Putamen (tissue), 1 donor: ENCODE data around the gene ADAMTS7.
"Not testable (repeated sequence)": the region's sequence is repeated elsewhere in the genome, so short reads cannot be mapped to it uniquely, and the experiment has no call there.

Experiments used
- DNase-seq: peaks from one replicate; pipeline ENCODE4 v3.0.0-alpha.2; 2016; ENCODE audit warnings: low spot score

ADAMTS7 gene, protein sequence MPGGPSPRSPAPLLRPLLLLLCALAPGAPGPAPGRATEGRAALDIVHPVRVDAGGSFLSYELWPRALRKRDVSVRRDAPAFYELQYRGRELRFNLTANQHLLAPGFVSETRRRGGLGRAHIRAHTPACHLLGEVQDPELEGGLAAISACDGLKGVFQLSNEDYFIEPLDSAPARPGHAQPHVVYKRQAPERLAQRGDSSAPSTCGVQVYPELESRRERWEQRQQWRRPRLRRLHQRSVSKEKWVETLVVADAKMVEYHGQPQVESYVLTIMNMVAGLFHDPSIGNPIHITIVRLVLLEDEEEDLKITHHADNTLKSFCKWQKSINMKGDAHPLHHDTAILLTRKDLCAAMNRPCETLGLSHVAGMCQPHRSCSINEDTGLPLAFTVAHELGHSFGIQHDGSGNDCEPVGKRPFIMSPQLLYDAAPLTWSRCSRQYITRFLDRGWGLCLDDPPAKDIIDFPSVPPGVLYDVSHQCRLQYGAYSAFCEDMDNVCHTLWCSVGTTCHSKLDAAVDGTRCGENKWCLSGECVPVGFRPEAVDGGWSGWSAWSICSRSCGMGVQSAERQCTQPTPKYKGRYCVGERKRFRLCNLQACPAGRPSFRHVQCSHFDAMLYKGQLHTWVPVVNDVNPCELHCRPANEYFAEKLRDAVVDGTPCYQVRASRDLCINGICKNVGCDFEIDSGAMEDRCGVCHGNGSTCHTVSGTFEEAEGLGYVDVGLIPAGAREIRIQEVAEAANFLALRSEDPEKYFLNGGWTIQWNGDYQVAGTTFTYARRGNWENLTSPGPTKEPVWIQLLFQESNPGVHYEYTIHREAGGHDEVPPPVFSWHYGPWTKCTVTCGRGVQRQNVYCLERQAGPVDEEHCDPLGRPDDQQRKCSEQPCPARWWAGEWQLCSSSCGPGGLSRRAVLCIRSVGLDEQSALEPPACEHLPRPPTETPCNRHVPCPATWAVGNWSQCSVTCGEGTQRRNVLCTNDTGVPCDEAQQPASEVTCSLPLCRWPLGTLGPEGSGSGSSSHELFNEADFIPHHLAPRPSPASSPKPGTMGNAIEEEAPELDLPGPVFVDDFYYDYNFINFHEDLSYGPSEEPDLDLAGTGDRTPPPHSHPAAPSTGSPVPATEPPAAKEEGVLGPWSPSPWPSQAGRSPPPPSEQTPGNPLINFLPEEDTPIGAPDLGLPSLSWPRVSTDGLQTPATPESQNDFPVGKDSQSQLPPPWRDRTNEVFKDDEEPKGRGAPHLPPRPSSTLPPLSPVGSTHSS (N-terminal part only)

DNA sequence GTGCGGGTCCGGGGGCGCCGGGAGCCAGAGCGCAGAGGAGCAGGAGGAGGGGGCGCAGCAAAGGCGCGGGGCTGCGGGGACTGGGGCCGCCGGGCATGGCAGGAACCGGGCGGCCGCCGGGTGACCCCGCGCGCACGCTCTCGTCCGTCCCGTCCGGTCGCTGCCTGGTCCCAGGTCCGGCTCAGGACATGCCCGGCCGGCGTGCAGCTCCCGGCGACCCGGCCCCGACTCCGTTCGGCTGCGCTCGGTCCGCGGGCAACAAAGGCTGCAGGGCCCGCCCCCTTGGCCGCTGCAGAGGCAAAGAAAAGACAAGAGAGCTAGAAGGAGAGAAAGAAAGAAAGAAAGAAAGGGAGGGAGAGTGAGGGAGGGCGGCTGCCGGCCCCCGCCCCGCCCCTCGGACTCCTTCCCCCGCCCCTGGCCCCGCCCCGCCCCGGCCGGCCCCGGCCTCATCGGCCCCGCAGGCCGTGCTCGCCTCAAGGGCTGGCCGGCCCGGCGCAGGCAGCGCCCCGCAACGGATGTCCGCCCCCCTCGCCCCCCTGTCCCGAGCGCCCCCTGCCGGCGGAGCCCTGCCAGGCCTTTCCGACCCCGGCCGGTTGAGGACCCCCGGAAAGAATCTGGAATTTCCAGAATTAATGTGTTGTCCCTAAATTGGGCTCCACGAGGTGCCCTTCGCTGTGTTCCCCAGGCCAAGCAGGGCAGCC is at the start of gene ADAMTS7:
TSS of gene ADAMTS7 (minus strand) at position 341 of the 701 bp plus-strand sequence. CDS start at position 97, 244 bp downstream.
- DNase-seq, result peak; percentile 38

DNA sequence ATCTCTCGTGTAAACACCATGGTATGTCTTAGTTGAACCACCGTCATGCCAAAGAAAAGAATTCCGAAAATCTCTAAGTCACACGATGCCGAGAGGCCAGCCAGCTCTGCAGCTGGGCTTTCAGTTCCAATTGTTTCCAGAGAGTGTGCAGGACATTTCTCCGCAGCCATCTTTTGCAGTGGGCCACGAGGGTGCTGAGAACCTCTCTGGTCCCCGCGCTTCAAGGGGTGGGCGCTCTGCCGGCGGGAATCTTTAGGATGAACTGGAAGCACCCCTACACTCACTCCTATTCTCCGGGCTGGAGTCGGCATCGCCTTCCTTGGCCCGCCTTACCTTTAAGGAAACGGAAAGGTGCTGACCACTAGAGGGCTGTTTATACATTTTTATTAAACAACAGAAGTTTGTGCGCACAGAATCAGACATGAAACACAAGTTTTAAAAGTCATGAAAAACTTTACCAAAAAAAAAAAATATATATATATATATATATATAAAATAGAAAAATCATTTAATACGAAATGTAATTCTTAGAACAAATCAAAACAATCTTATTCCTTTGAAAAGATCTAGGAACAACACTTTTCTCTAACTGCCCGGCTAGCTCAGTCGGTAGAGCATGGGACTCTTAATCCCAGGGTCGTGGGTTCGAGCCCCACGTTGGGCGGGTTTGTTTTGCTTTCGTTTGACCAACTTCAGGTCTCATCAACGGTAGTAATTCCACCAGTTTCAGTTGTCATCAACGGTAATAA is 48.9 kb upstream of the ADAMTS7 start:
- DNase-seq, result peak; percentile 67

DNA sequence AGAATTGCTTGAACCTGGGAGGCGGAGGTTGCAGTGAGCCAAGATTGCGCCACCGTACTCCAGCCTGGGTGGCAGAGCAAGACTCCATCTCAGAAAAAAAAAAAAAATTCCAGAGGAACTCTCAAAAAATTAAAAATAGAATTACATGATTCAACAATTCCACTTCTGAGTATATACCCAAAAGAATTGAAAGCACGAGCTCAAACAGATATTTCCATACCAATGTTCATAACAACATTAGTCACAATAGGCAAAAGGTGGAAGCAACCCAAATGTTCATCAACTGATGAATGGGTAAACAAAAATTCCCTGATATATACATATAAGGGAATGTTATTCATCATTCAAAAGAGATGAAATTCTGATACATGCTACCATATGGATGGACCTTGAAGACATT is 44.5 kb upstream of the ADAMTS7 start:
- no peak for DNase-seq

DNA sequence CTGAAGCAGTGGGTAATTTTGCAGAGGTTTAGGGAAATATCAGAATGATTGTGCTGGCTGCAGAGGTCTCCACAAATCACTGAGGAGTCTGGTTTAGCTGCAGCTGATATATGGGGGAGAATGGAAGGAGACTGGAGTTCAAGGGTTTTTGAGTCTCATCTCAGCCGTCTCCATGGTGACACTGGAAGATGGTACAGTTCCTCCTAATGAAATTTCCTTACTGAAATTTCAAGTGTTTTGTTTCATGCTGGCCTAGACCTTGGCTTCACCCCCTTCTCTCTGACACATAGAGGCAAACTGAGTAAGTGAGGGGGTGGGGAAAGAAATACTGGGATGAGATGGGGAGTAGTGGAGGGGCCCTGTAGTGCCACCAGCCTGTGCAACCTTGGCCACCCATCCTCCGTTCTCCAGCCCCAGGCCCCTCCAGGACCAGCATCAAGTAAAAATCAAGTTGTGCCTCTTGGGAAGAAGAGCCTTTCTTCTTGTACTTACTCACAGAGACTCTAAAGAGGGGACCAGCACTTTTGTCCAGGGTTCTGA is 43.6 kb upstream of the ADAMTS7 start:
- DNase-seq, result no peak

DNA sequence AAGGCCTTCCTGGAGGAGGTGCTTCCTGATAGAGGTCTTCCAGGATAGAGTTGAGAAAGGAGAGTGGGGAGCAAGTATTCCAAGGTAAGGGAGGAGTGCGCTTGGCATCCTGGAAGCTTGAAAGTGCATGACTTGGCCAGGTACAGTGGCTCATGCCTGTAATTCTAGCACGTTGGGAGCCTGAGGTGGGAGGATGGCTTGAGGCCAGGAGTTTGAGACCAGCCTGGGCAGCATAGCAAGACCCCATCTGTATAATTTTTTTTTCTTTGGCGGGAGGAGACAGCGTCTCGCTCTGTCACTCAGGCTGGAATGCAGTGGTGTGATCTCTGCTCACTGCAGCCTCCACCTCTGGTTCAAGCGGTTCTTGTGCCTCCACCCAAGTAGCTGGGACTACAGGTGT is 42.2 kb upstream of the ADAMTS7 start:
- DNase-seq, result no peak

DNA sequence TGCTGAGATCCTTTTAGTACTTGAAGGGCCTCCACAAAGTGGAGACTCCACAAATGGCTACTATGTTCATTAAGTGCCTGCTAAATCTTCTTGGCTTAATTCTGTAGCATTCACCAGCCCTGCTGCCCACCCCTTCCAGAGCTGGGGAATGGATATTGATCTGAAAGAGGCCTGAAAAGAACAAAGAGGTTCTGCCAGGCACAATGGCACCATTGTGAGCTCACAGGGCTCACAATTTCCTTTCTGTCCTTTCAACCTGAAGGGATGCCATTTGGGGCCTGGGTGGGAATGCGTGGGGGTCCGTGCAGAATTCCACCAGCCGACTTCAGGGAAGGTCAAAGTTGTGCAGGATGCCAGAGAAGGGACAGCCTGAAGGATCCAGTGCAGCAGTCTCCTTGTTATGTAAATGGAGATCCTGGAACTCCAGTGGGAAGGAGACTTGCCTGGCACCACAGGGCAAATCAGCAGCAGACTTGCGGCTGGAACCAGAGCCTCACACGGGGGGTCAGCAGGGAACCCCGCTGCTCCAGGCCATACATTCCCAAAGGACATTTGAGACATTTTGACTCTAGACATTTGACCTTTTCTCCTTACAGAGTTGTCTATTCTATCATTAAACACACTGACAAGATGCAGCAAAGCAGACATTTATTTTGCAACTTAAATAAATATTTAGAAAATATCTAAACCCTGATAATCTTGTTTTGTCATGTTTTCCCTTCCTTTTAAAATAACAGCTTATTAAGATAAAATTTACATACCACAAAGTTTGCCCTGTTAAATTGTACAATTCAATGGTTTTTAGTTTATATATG is 39.9 kb upstream of the ADAMTS7 start:
- peak; percentile 59 for DNase-seq

DNA sequence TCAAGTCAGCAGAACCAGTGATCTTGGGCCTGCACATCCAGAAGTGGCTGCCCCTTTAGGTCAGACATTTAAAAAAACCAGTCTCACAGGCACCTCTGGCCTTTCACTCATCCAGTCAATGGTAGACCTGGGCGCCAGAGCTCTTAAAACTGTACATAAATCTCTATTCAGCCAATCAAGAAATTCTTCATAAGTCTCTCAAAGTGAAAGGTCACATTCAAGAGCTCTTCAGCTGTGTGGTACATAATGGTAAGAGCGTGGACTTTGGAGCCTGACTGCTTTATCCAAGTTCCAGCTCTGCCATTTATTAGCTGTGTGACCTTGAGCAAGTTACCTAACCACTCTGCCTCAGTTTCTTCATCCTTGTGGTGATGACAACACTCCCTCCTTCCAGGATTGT is 39.1 kb upstream of the ADAMTS7 start:
- no peak for DNase-seq

DNA sequence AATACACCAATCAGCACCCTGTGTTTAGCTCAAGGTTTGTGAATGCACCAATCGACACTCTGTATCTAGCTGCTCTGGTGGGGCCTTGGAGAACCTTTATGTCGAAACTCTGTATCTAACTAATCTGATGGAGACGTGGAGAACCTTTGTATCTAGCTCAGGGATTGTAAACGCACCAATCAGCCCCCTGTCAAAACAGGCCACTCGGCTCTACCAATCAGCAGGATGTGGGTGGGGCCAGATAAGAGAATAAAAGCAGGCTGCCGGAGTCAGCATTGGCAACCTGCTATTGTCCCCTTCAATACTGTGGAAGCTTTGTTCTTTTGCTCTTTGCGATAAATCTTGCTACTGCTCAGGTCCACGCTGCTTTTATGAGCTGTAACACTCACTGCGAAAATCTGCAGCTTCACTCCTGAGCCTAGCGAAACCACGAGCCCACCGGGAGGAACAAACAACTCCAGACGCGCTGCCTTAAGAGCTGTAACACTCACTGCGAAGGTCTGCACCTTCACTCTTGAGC is 36.2 kb upstream of the ADAMTS7 start:
- DNase-seq, result not testable (repeated sequence)

DNA sequence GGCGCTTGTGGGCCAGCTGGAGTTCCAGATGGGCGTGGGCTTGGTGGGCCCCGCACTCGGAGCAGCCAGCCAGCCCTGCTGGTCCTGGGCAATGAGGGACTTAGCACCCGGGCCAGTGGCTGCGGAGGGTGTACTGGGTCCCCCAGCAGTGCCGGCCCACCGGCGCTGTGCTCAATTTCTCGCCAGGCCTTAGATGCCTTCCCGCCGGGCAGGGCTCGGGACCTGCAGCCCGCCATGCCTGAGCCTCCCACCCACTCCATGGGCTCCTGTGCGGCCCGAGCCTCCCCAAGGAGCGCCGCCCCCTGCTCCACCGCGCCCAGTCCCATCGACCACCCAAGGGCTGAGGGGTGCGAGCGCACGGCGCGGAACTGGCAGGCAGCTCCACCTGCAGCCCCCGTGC is 35.6 kb upstream of the ADAMTS7 start:
- not testable (repeated sequence) for DNase-seq

DNA sequence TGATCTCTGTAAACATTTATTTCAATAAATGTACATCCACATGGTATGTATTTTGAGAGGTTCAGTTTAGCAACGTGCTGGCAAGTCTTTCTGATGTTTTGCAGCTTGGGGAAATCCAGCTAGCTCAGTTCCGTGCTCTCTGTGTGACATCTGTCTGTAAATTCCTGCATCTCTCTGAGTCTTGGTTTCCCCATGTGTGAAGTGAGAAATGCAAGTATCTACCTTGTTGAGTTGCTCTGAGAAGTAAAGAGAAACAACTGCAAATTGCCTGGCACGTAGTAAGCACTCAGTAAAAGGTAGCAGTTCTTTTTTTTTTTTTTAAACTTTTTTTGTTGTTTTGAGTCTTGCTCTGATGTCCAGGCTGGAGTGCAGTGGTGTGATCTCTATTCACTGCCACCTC is 31.3 kb upstream of the ADAMTS7 start:
- DNase-seq, result no peak

DNA sequence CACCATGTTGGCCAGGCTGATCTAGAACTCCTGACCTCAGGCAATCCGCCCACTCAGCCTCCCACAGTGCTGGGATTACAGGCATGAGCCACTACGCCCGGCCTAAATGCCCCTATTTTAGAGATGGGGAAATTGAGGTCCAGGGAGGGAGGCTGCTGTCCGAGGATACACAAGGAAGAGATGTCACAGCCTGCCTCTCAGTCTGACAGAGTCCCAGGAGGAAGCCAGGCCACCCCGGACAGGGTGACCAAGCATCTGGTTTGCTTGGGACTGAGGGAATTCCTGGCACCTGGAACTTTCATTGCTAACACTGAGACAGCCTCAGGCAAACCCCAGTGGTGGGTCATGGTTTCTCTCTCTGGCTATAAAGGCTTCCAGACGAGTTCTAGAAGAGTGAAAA is 30.6 kb upstream of the ADAMTS7 start:
- no peak for DNase-seq

DNA sequence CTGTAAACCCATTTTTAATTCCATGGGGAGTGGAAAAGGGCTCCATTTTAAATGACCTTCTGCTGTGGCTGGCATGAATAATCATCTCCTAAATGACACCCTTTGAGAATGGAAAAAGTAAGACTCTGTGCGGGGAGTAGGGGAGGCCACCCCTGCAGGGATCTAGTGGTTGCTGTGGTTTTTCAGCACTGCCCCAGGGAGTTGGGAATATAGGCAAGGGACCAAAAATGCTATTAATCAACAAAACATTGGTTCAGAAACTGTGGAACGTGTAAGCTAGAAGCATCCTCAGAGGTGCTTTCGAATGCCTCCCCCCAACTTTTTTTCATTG is 30.1 kb upstream of the ADAMTS7 start:
- no peak for DNase-seq

DNA sequence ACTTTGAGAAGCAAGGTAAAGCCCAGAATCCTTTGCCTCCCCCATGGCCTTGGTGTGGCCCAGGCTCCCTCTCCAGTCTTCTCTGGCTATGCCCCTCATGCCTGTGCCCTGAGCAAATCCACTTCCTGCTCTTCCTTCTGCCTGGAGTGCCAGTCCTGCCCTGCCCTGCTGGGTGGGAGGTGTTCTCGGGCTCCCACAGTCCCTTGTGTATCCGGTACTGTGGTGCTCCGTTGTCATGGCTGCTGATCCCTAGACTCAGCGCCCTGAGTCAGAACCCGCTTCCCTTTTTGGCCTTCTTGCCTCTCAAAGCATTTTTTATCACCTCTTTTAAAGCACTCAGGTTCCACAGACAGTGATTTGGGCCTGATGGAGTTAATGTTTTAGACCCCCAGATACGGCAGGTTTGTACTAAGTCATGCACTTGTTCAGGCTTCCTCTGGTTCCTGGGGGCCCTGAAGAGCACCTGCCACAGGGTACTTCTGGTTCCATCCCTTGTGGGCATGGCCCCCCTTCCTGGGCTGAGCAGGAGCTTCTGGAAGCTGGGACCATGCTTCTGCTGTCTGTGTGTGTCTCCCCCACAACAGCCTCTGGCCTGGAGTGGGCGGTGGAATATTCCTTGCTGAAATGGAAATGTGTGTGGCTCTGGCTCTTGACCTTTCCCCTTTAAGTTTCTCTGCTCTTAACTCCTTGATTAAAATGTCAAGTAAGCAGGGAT is 29.6 kb upstream of the ADAMTS7 start:
- DNase-seq, result no peak

DNA sequence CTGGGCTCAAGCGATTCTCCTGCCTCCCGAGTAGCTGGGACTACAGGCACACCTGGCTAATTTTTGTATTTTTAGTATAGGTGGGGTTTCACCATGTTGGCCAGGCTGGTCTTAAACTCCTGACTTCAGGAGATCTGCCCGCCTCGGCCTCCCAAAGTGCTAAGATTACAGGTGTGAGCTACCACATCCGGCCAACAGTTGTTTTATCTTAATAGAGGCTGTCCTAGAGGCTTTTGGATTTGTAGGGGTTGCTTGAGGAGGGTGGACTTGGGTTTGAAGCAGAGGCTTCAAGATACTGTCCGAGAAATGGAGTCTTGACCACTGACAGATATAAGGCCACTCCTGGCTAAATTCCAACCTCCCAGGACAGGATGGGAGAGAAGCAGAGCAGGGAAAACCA is 27.9 kb upstream of the ADAMTS7 start:
- DNase-seq, result not testable (repeated sequence)

DNA sequence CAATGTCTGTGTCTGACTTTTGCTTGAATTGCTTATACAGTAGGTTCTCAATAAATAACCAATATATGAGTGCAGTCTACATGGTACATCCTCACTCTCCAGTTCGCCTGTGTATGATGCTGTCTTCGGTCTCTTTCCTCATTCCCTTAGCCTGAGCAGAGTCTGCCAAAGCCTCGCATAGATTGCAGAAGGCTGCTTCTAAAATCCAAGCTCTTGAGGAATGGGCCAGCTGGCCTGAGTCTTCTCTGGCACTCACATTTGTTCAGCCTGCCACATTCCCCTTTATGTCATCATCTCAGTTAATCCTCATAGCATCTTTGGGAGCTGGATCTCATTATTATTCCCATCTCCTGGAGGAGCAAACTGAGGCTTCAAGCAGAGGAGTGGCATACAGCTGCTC is 27.2 kb upstream of the ADAMTS7 start:
- DNase-seq, result no peak

DNA sequence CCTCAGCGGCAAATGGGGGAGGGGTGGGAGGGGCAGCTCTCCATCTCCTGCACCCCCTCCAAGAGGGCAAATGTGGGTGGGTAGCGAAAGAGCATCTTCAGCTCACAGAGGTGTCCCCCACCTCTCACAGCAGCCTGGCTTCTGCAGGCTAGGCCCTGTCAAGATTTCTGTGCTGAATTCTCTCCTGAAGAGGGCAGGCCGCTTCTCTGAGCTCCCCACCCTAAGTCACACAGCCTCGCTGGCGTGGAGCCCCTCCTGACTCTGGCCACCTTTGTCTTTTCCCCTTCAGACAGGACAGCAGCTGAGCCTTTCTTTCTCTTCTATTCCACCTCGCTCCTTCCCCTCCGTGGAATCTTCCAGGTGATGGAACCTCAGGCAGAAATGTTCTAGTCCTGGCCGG is 26.3 kb upstream of the ADAMTS7 start:
- no peak for DNase-seq

DNA sequence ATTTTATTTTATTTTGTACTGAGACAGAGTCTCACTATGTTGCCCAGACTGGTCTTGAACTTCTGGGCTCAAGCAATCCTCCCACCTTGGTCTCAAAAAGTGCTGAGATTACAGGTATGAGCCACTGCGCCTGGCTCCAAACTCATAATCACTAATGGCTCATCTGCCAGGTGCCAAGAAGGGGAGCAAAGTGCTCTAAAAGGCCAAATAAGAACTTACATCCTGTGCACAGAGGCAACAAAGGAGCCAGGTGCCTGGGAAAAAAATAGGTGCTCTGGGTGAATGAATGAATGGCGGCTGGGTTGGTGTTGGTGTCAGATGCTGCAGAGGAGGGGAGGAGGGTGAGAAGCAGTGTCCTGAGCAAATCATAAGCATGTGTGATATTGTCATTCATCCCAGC is 25.9 kb upstream of the ADAMTS7 start:
- DNase-seq, result no peak

DNA sequence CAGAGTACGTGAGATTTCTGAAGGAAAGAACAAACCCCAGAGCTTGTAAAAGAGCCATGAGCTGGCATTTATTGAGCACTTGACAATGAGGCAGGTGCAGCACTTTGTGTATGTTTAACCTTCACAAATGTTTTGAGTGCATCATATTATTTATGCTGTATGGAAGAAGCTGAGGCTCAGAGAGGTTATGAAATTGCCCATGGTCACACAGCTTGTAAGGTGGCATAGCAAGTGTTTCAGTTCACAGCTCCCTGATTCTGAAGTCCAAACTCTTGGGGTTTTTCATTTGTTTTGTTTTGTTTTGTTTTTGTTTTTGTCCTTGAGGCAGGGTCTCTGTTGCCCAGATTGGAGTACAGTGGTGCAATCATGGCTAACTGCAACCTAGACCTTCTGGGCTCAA is 25.1 kb upstream of the ADAMTS7 start:
- no peak for DNase-seq
